Caco-2 (cell line): ENCODE results near the gene CCDC160. TPM values are rescaled to one million over a fixed set of nuclear protein-coding genes. Genes with fewer than 3 reads are reported as not detected.
"Not testable (repeated sequence)": the region's sequence is repeated elsewhere in the genome, so short reads cannot be mapped to it uniquely, and the experiment has no call there.

Experiments used
- BruUV-seq: library from RNA; stranded (reverse); fragments of 400-500 nt; replicated peaks from 2 replicates; lab custom pipeline; 2021; lab: Mats Ljungman, UMichigan
- CTCF ChIA-PET: fragments of 300-600 bp; sonication (Branson Sonifier 250); formaldehyde crosslinking; loops from one replicate; lab custom pipeline; 2022; ENCODE audit warnings: antibody characterized with exemption; lab: Charles Lee
- POLR2A ChIA-PET: fragments of 300-600 bp; sonication (Branson Sonifier 250); formaldehyde crosslinking; loops from one replicate; lab custom pipeline; 2022; ENCODE audit warnings: antibody characterized with exemption; lab: Charles Lee
- DNase-seq, 2 experiments: peaks; one replicate each; pipeline versions ENCODE4 v3.0.0 to v3.0.0-alpha.2; 2020 to 2022
- H3K27me3 ChIP-seq: replicated peaks from 2 replicates; pipeline ENCODE4 v1.6.0; 2011; ENCODE audit warnings: low read length; ENCODE audit not compliant: control insufficient read depth, insufficient read depth
- H3K36me3 ChIP-seq: 2 replicates; pipeline ENCODE4 v1.5.1; 2011; ENCODE audit warnings: low read length; ENCODE audit not compliant: control insufficient read depth, insufficient read depth
- H3K4me1 ChIP-seq: fragments of 250-450 bp; sonication (Bioruptor Pico); 2 replicates; pipeline ENCODE4 v1.5.1; 2020; ENCODE audit warnings: mild to moderate bottlenecking
- H3K4me3 ChIP-seq: 2 replicates; pipeline ENCODE4 v1.5.1; 2011; ENCODE audit warnings: low read depth, mild to moderate bottlenecking, control low read depth, low read length
- H3K9me3 ChIP-seq: fragments of 250-450 bp; sonication (Bioruptor Pico); 2 replicates; pipeline ENCODE4 v1.5.1; 2020; ENCODE audit warnings: mild to moderate bottlenecking, moderate library complexity
- H3K27ac Mint-ChIP-seq: one replicate; pipeline ENCODE4 v1.8.0; 2022; ENCODE audit warnings: mixed read lengths; ENCODE audit not compliant: unreplicated experiment
- H3K27me3 Mint-ChIP-seq: one replicate; pipeline ENCODE4 v1.8.0; 2022; ENCODE audit warnings: mixed read lengths; ENCODE audit not compliant: insufficient read depth, unreplicated experiment
- H3K36me3 Mint-ChIP-seq: one replicate; pipeline ENCODE4 v1.8.0; 2022; ENCODE audit warnings: mild to moderate bottlenecking, mixed read lengths; ENCODE audit not compliant: insufficient read depth, unreplicated experiment
- H3K4me1 Mint-ChIP-seq: one replicate; pipeline ENCODE4 v1.8.0; 2022; ENCODE audit warnings: low read depth, mixed read lengths; ENCODE audit not compliant: unreplicated experiment
- H3K4me3 Mint-ChIP-seq: one replicate; pipeline ENCODE4 v1.8.0; 2022; ENCODE audit warnings: mild to moderate bottlenecking, moderate library complexity, mixed read lengths; ENCODE audit not compliant: unreplicated experiment
- H3K9me3 Mint-ChIP-seq: one replicate; pipeline ENCODE4 v1.8.0; 2022; ENCODE audit warnings: mixed read lengths; ENCODE audit not compliant: unreplicated experiment
- CTCF ChIP-seq, 2 experiments: fragments of 200-600 bp in 1 of 2; IDR thresholded peaks; 1 replicate in 1 of 2; 2 replicates in 1 of 2; pipeline versions ENCODE4 v1.5.1 to v1.8.0; 2011 to 2022; ENCODE audit warnings: antibody characterized with exemption in 1 of 2, control low read depth in 1 of 2, inconsistent platforms in 1 of 2, low read depth in 1 of 2, low read length in 1 of 2, mild to moderate bottlenecking in 1 of 2, moderate library complexity in 1 of 2; ENCODE audit not compliant: insufficient read depth in 1 of 2, severe bottlenecking in 1 of 2, unreplicated experiment in 1 of 2
- intact Hi-C: fragments of 100-400 bp; cut with micrococcal nuclease; formaldehyde crosslinking; loops from one replicate; pipeline ENCODE4 v1.10.0; 2022; ENCODE audit not compliant: unreplicated experiment
- total RNA-seq: library from RNA; stranded (reverse); gene quantifications from 2 replicates; pipeline ENCODE4 v1.2.3, GENCODE V29; 2022

CCDC160 gene
- total RNA-seq, 1 experiment from 2014 or later, result 0.16 TPM

DNA sequence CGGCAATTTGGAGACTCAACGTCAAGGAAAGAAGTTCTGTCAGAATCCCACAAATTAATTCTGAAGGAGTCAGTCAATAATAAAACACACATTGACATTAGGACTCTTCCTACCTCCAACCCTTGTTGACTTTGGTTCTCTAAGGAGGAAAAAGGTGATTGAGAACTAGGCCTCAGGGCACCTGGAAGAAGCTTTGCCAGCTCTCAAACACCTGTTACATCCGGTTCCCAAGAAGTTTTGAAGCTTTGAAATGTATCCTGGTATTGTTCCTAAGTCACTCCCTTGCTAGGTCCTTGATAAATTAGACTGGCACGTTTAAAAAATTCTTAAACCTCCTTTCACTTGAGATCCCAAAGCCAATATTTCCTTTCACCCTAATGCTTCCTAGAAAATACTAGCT lies 1.7 kb upstream of the CCDC160 start:
- no peak for DNase-seq
- Histone ChIP-seq H3K27me3 (no peaks in the 10 kb centered on the region; the same call in 1 of the 2 replicates), H3K9me3 (no peaks in the 10 kb centered on the region), H3K4me1 (no peaks in the 10 kb centered on the region), H3K4me3 (no peak overlapping the region), H3K36me3 (no peaks in the 10 kb centered on the region)
- Mint-ChIP-seq H3K27ac (no peak overlapping the region), H3K4me1 (no peaks in the 10 kb centered on the region), H3K27me3 (no peaks in the 10 kb centered on the region), H3K4me3 (no peak overlapping the region), H3K9me3 (no peaks in the 10 kb centered on the region), H3K36me3 (no peaks in the 10 kb centered on the region)
- ChIA-PET POLR2A (no interaction called here), CTCF (no interaction called here)
- no TSS peak for BruUV-seq
- no peak for TF ChIP-seq CTCF (IDR thresholded peaks at IDR 0.05; ENCODE audit: insufficient read depth in 1 of 2, low read depth in 1 of 2, low read length in 1 of 2, severe bottlenecking in 1 of 2, unreplicated experiment in 1 of 2)
- intact Hi-C loops, result no loop called here

DNA sequence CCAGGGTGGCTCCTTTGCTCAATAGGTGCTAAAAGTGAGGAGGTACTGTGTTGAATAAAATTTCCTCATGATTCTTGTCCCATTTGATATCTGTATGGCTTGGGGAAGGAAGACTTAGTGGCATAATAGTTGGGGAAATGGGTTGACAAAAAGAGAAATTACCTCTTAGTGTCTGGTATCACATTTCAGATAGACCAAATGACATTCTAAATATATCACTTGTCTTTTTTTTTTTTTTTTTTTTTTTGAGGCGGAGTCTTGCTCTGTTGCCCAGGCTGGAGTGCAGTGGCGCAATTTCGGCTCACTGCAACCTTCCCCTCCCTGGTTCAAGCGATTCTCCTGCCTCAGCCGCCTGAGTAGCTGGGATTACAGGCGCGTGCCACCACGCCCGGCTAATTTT lies 1.2 kb downstream of the CCDC160 start:
- H3K27me3 Mint-ChIP-seq, H3K36me3 ChIP-seq, H3K4me1 Mint-ChIP-seq, H3K9me3 ChIP-seq, H3K9me3 Mint-ChIP-seq, H3K4me1 ChIP-seq, intact Hi-C loops, POLR2A ChIA-PET, BruUV-seq, H3K36me3 Mint-ChIP-seq, DNase-seq, H3K27ac Mint-ChIP-seq, H3K4me3 ChIP-seq, H3K27me3 ChIP-seq: not testable (repeated sequence)
- CTCF ChIA-PET, result interaction anchor here (0.6 kb wide), 1 partner anchor 94 kb away, joined by 3 read pairs; no protein-coding TSS in a partner anchor
- H3K4me3 Mint-ChIP-seq, result peak overlapping the region; percentile 73

DNA sequence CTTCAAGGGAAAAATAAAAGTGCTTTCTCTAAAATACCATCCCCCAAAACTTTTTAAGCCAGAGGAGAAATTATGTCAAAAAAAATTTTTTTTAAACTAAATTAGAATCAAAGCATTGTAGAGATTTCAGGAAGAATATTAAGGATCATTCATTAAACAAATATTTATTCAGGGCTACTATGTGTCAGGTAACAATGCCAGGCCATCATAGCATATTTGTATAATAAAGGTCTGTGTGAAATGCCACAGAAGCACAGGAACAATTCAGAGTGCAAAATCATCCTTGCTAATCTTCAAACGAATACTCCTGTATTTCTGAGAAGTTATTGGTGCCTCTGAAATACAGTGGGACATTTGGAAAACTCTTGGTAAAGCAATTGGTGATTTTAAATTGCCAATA lies 2.0 kb downstream of the CCDC160 start:
- Mint-ChIP-seq H3K4me3 (no peak overlapping the region), H3K9me3 (no peaks in the 10 kb centered on the region), H3K27me3 (no peaks in the 10 kb centered on the region), H3K36me3 (no peaks in the 10 kb centered on the region), H3K4me1 (no peaks in the 10 kb centered on the region), H3K27ac (no peak overlapping the region)
- Histone ChIP-seq H3K4me3 (no peak overlapping the region), H3K36me3 (no peaks in the 10 kb centered on the region), H3K4me1 (no peaks in the 10 kb centered on the region), H3K9me3 (no peaks in the 10 kb centered on the region), H3K27me3 (no peaks in the 10 kb centered on the region; the same call in 1 of the 2 replicates)
- ChIA-PET CTCF (no interaction called here), POLR2A (no interaction called here)
- no TSS peak for BruUV-seq
- intact Hi-C loops, result no loop called here
- DNase-seq, result no peak
- TF ChIP-seq CTCF (IDR thresholded peaks at IDR 0.05; ENCODE audit: insufficient read depth in 1 of 2, low read depth in 1 of 2, low read length in 1 of 2, severe bottlenecking in 1 of 2, unreplicated experiment in 1 of 2), result no peak

DNA sequence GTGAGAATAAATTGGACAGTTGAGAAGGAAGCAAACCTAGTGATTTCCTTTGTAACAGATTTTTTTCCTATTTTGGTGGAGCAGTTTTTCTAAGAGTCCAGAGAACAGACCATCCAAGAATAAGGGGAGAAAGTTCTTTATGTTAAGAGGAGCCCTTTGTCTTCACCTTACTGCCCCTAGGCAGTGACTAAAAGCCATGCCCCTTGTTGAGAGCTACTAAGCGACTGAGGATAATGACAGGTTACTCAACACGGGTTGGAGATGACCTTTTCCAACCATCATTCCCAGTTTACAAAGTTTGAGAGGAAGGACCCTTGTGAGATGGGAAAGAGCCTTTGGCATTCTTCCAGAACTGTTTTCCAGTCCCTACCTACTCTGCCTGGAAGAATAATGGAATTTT lies 3.2 kb downstream of the CCDC160 start:
- Histone ChIP-seq H3K9me3 (no peaks in the 10 kb centered on the region), H3K4me1 (no peaks in the 10 kb centered on the region), H3K27me3 (no peaks in the 10 kb centered on the region; the same call in 1 of the 2 replicates), H3K4me3 (no peak overlapping the region), H3K36me3 (no peaks in the 10 kb centered on the region)
- BruUV-seq, result no TSS peak
- Mint-ChIP-seq H3K4me3 (no peak overlapping the region), H3K36me3 (no peaks in the 10 kb centered on the region), H3K4me1 (no peaks in the 10 kb centered on the region), H3K9me3 (no peaks in the 10 kb centered on the region), H3K27ac (no peak overlapping the region), H3K27me3 (no peaks in the 10 kb centered on the region)
- TF ChIP-seq CTCF (IDR thresholded peaks at IDR 0.05; ENCODE audit: insufficient read depth in 1 of 2, low read depth in 1 of 2, low read length in 1 of 2, severe bottlenecking in 1 of 2, unreplicated experiment in 1 of 2), result no peak
- DNase-seq, result no peak
- ChIA-PET CTCF (no interaction called here), POLR2A (no interaction called here)
- intact Hi-C loops, result no loop called here
